Hematopoietic multipotent progenitor cell treated with erythropoietin and hydrocortisone succinate and interleukin-3 and kit ligand, for 17 days (in vitro differentiated cells): Measurements from ENCODE around the gene CACTIN.

Experiments used
- DNase-seq: peaks from one replicate; pipeline ENCODE4 v3.0.0-alpha.2; 2015; ENCODE audit warnings: low spot score

CACTIN gene

DNA sequence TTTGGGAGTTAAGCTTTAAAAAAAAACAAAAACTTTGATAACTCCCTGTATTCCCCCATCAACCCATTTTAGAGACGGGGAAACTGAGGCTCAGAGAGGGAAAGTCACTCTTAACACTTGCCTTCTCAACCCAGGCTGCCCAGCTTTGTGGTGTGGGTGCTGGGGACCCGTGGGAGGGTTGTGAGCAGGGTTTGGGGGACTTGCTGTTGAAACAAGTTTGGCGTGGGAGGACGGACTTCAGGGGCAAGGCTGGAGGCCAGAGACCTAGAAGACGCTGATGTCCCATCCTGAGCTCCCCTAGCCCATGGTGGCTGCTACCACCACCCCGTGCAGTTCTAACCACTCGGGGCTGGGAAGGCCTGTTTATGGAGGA lies 747 bp upstream of the CACTIN start:
- DNase-seq: no peak

DNA sequence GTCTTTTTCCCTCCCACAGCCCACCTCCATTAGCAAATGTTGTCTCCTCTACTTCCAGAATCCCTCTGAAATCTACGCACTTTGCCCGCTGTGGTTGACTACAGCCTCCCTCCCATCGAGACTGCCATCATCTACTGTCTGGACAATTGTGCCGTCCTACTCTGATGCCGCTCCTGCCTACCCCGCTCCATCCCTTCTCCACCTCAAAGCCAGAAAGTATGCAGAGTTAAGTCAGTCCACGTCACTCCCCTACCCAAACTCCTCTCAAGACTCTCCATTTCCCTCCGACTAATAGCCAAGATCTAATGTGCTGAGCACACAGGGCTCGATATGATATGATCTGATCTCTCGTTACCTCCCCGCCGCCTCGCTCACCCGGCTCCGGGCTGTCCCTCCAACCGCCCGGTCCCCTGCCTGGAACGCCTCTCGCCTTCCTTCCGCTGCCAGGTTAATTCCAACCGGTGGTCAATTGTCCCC lies 556 bp downstream of the CACTIN start:
- DNase-seq: no peak

DNA sequence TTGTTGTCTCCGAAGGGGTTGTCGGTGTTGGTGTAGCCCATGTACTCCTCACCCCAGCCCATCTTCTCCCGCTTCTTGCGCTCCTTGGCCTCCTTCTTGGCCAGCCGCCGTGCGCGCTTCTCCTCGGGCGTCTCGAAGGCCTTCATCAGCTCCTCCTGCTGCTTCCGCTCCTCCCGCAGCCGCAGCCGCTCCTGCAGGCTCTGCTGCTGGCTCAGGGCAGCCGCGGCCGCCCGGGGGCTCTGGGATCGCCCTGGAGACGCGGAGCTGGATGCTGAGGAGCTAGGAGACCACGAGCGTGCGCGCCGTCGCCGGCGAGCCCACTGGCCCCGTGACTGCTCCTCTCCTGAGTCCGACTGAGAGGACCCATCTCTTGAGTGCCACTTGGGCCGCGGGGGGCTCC lies 2.9 kb downstream of the CACTIN start:
- DNase-seq: no peak

DNA sequence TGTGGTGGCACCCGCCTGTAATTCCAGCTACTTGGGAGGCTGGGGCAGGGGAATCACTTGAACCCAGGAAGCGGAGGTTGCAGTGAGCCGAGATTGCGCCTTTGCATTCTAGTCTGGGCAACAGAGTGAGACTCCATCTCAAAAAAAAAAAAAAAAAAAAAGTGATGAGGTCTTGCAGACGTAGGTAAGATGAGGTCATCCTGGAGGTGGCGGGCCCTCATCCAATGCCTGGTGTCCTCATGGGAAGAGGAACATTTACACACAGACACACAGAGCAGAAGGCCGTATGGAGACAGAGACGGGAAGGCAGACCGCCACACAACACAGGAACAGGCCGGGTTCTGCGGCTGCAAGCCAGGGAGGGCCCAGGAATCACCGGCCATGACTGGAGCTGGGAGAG lies 4.4 kb downstream of the CACTIN start:
- DNase-seq: no peak

DNA sequence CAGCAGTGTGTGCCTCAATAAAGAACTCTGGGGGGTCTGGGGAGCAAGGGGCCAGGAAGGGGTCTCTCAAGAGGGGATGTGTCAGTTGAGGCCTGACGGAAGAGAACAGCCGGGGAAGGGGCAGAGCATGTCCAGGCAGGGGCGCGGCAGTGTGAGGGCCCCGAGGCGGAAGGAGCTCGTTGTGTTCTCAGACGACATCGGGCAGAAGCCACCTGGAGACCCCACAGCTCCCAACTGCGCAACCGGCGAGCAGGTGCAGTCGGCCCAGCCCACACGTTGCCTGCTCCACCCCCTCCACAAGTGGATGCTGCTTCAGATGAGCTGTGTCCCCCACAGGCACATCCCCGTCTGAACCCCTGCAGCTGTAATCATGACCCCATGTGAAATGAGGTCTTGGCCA lies 4.9 kb downstream of the CACTIN start:
- DNase-seq: no peak

- DNase-seq: no peak
Measured at GRCh38 chr19:3620817-3621547, 5.6 kb downstream of the CACTIN start.

DNA sequence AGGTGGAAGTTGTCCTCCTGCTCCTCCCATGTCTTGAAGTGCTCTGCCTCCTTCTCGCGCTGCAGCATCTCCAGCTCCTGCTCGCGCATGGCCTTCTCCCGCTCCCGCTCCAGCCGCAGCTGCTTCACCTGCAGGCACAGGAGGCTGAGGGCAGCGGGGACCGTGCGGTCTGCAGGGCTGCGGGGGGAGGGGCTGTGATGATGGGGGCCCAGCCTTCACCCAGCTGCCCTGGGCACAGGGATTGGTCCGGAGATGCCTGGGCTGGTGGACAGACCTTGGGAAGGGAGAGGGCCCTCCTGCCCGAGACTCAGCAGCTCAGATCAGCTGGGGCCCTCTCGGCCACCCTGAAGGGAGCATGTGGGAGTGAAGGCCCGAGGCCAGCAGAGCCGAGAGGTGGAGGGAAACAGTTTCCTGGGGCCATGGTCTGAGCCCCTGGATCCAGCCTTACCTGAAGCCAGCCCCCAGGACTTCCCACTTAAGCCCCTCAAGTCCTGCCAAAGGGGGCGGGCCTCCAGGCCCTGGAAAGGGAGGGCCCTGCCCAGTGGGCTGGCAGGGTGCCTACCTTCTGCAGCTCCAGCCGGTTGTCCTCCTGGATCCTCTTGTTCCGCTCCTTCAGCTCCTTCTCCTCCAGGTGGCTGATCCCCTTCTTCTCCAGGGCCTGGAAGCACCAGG lies 6.3 kb downstream of the CACTIN start:
- DNase-seq: no peak

GRCh38 chr19:3619631-3620012 lies 7.0 kb downstream of the CACTIN start:
- no peak for DNase-seq

- DNase-seq: no peak
Measured at GRCh38 chr19:3618811-3619630, 7.6 kb downstream of the CACTIN start.

DNA sequence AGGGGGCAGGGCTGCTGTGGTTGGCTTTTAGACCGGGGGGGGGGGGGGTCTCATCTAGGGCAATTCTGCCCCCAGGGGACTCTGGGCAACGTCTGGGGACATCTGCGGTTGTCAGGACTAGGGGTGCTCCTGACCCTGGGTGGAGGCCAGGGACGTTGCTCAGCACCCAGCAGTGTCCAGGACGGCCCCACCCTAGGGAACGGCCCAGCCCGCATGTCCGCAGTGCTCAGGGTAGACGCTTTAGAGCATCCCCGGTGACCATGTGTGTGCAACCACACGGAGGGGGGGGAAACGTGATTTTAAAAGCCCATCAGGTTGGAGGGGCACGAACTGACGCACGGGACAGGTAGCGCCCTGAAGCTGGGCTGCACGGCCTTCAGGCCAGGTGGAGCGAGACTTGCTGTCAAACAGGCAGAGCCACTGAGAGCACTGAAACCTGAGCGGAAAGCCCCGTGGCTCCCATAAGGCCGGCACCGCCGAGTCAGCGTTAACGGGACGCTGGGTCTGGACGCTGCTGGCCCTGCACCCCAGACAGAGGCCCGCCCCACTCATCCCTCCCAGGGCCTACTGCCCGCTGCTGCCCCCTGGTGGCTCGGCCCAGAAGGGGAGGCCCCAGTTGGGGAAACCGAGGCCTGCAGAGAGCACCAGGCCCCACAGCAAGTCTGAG lies 8.3 kb downstream of the CACTIN start:
- peak; percentile 60 for DNase-seq

DNA sequence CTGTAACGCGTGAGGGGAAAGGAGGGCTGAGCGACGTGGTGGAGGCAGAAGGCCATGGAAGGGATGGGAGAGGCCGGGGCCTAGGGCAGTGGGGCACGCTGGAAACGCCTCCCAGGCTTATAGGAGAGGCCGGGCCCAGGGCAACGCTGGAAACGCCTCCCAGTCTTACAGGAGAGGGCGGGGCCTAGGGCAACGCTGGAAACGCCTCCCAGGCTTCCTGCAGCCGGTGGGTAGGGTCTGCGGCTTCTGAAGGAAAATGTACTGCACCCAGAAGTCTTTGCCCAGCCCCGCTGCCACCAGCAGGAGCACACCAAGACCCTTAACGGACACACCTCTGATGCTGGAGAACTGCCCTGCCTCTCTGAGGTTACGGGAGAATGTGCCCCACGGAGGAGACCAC lies 9.1 kb downstream of the CACTIN start:
- DNase-seq: no peak

- DNase-seq: no peak
Measured at GRCh38 chr19:3615524-3616135, 11.0 kb downstream of the CACTIN start.

GRCh38 chr19:3614858-3615505 lies 11.6 kb downstream of the CACTIN start:
- DNase-seq: no peak

DNA sequence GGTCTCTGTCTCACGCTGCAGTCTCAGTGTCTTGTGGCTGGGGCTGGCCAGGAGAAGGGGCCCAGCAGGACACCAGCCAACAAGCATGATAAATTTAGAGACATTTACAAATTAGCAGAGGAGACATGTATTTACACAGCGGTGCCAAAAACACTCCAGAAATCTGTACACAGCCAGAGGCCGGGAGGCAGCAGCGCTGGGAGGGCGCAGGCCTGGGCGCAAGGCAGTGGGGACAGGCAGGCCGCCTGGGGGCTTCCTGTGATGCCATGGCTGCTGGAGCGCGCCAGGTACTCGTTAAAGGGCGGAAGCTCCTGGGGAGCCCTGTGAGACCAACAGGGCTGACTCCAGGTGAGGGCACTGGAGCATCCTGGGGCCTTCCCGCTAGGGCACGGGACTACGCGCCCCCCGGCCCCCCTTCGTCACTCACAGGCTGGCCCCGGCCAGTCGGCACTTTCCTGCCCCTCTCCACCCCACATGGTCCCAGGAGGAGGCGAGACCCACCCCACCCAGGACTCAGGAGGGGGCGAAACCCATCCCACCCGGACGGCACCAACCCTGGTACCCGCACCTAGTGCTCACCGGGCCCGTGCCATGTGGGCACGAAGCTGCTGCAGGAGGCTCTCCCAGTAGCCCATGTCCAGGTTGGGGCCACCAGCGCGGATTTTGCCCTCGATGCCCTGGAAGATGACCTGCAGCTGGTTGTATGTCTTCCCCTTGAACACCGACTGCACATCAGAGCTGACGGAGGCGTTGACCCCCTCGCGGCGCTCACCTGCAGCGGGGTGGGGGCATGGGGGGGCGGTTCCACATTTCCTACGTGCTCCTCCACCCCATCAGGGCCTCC lies 12.6 kb downstream of the CACTIN start:
- DNase-seq: no peak

GRCh38 chr19:3612901-3613741 lies 13.5 kb downstream of the CACTIN start:
- DNase-seq: no peak

DNA sequence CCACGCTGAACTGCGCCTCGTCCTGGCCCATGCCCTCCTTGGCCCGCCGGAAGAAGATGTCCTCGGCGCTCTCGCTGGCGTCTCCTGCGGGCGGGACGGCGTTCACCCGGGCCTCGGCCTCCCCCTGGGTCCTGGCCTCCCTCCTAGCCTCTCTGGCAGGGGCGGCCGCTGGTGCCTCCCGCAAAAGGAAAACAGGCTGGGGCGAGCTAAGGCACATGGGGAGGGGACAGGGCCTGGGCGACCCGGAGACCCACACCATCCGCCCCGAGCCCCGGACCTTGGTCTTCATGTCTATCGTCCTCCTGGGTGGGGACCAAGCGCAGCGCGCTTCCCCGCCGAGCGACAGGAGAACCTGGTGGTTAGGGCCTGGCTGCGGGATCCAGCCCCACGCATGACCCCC lies 14.3 kb downstream of the CACTIN start:
- DNase-seq: no peak

- no peak for DNase-seq
Measured at GRCh38 chr19:3611841-3612240, 14.7 kb downstream of the CACTIN start.

DNA sequence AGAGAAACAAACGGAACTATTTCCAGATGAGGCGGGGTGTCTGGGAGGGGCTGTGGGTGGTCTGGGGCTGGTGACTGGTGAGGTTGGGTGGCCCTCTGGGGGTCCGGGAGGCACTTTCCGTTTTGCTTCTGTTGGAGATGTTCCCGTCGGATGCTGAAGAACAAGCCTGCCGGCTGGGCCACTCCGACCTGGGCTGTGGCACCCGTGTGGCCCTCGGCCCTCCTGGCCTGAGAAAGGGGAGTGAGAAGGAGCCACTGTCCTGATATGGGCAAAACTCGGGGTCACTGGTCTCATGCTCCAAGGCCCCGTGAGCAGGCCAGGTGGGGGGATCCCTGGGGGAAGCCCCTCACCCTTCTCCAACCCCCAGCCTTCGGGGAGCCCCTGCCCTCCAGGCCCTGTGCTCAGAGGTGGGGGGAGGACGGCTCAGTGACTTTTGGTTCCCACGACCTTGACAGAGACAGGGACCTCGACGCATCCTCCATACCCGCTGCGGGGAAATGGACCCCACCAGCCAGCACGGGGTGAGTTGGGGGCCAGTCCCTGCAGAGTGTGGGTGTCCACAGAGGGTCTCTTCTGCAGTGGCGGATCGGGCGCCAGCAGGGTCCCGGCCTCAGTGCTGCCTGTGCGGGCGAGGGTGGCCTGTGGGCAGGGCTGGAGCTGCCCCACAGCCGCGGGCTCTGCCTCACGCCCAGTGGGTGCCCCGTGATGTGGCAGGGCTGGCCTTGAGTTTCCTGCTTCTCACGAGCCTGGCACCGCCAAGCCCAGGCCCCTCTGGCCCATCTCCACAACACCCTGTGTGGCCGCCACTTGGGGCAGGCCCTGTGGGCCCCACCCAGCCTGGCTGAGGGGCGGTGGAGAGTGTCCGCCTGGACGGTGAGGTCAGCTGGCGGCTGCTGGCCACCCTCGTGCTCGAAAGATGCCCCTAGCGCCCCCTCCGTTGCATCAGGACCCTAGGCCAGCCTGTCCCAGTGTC lies 15.6 kb downstream of the CACTIN start:
- DNase-seq: no peak
